ENCODE measurements around the gene EIF4A3. TPM values are rescaled to one million over a fixed set of nuclear protein-coding genes. Genes with fewer than 3 reads are reported as not detected.

Gene EIF4A3
- total RNA-seq, 1 experiment from 2014 or later: 160 TPM

- ATAC-seq (no peak), DNase-seq (ENCODE audit: low spot score) (no peak)
- H3K36me3 Mint-ChIP-seq: no peaks in the 10 kb centered on the region
- CTCF ChIA-PET: interaction anchor here (1.4 kb wide), 1 partner anchor 28 kb away, joined by 7 read pairs; no protein-coding TSS in a partner anchor
- no peak overlapping the region for H3K4me3 Mint-ChIP-seq
- H3K27me3 Mint-ChIP-seq (ENCODE audit: low read depth): peaks cover 14% of the 10 kb centered on the region
- H3K27ac Mint-ChIP-seq: no peak overlapping the region
- H3K4me1 Mint-ChIP-seq: peaks cover 4% of the 10 kb centered on the region
- POLR2A ChIA-PET: no interaction called here
- H3K9me3 Mint-ChIP-seq: no peaks in the 10 kb centered on the region
- TF ChIP-seq, protein P1, sequence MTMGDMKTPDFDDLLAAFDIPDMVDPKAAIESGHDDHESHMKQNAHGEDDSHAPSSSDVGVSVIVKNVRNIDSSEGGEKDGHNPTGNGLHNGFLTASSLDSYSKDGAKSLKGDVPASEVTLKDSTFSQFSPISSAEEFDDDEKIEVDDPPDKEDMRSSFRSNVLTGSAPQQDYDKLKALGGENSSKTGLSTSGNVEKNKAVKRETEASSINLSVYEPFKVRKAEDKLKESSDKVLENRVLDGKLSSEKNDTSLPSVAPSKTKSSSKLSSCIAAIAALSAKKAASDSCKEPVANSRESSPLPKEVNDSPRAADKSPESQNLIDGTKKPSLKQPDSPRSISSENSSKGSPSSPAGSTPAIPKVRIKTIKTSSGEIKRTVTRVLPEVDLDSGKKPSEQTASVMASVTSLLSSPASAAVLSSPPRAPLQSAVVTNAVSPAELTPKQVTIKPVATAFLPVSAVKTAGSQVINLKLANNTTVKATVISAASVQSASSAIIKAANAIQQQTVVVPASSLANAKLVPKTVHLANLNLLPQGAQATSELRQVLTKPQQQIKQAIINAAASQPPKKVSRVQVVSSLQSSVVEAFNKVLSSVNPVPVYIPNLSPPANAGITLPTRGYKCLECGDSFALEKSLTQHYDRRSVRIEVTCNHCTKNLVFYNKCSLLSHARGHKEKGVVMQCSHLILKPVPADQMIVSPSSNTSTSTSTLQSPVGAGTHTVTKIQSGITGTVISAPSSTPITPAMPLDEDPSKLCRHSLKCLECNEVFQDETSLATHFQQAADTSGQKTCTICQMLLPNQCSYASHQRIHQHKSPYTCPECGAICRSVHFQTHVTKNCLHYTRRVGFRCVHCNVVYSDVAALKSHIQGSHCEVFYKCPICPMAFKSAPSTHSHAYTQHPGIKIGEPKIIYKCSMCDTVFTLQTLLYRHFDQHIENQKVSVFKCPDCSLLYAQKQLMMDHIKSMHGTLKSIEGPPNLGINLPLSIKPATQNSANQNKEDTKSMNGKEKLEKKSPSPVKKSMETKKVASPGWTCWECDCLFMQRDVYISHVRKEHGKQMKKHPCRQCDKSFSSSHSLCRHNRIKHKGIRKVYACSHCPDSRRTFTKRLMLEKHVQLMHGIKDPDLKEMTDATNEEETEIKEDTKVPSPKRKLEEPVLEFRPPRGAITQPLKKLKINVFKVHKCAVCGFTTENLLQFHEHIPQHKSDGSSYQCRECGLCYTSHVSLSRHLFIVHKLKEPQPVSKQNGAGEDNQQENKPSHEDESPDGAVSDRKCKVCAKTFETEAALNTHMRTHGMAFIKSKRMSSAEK (CRISPR knock-in tag; IDR thresholded peaks at IDR 0.05; ENCODE audit: borderline replicate concordance): no peak
- TF ChIP-seq ZNF121 (CRISPR knock-in tag; IDR thresholded peaks at IDR 0.05): no peak
- TF ChIP-seq ZNF263 (CRISPR knock-in tag; IDR thresholded peaks at IDR 0.05; ENCODE audit: low read depth): no peak
- TF ChIP-seq HMGA2 (CRISPR knock-in tag; IDR thresholded peaks at IDR 0.05): no peak
Observed at GRCh38 chr17:80096561-80097021, 50.3 kb downstream of the EIF4A3 start.

DNA sequence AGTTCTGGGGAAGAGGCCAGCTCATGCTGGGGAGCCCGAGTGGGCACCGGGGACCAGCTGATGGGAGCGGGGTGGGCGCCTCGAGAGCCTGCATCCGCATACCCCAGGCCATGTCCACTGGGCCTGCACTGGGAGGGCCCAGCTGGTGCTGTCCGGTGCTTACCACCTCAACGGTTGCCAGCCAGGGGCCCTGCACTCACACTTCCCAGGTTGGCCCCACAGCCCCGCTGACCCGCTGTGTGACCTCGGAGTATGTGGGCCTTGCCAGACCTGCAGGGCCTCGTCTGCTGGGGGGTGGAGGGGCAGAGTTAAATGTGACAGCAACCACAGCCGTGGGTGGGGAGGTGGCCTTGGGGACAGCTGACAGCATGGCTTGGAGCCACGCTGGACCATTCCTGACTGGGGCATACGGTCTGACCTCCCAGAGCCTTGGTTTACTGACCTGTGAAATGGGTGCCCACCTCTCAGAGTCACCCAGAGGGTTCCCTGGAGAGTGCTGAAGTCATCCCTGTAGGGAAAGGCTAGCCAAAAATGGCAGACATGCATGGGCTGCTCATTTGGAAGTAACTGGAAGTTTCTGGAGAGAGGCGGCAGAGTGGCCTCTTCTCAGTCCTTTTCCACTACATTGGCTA, 51.0 kb downstream of the EIF4A3 start:
- Mint-ChIP-seq H3K4me3 (no peak overlapping the region), H3K4me1 (peaks cover 3% of the 10 kb centered on the region), H3K36me3 (no peaks in the 10 kb centered on the region), H3K9me3 (no peaks in the 10 kb centered on the region), H3K27ac (no peak overlapping the region), H3K27me3 (ENCODE audit: low read depth) (peaks cover 14% of the 10 kb centered on the region)
- ATAC-seq (no peak), DNase-seq (ENCODE audit: low spot score) (no peak)
- TF ChIP-seq, protein P2, sequence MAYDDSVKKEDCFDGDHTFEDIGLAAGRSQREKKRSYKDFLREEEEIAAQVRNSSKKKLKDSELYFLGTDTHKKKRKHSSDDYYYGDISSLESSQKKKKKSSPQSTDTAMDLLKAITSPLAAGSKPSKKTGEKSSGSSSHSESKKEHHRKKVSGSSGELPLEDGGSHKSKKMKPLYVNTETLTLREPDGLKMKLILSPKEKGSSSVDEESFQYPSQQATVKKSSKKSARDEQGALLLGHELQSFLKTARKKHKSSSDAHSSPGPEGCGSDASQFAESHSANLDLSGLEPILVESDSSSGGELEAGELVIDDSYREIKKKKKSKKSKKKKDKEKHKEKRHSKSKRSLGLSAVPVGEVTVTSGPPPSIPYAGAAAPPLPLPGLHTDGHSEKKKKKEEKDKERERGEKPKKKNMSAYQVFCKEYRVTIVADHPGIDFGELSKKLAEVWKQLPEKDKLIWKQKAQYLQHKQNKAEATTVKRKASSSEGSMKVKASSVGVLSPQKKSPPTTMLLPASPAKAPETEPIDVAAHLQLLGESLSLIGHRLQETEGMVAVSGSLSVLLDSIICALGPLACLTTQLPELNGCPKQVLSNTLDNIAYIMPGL (CRISPR knock-in tag; IDR thresholded peaks at IDR 0.05): no peak
- TF ChIP-seq MYBL2 (CRISPR knock-in tag; IDR thresholded peaks at IDR 0.05) (no peak), ZNF263 (CRISPR knock-in tag; IDR thresholded peaks at IDR 0.05; ENCODE audit: low read depth) (no peak), NR2C2 (CRISPR knock-in tag; IDR thresholded peaks at IDR 0.05) (no peak), IRF2 (CRISPR knock-in tag; IDR thresholded peaks at IDR 0.05; ENCODE audit: borderline replicate concordance, low read depth) (no peak), TCF7 (CRISPR knock-in tag; IDR thresholded peaks at IDR 0.05; ENCODE audit: low read depth) (no peak), ZNF671 (CRISPR knock-in tag; IDR thresholded peaks at IDR 0.05) (no peak), ZNF317 (CRISPR knock-in tag; IDR thresholded peaks at IDR 0.05; ENCODE audit: borderline replicate concordance, low read depth) (no peak), SMAD3 (CRISPR knock-in tag; IDR thresholded peaks at IDR 0.05; ENCODE audit: borderline replicate concordance) (no peak), ETV6 (CRISPR knock-in tag; IDR thresholded peaks at IDR 0.05) (no peak), ZNF416 (CRISPR knock-in tag; IDR thresholded peaks at IDR 0.05) (no peak)
- TF ChIP-seq, protein P3, sequence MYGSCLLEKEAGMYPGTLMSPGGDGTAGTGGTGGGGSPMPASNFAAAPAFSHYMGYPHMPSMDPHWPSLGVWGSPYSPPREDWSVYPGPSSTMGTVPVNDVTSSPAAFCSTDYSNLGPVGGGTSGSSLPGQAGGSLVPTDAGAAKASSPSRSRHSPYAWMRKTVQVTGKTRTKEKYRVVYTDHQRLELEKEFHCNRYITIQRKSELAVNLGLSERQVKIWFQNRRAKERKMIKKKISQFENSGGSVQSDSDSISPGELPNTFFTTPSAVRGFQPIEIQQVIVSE (CRISPR knock-in tag; IDR thresholded peaks at IDR 0.05; ENCODE audit: borderline replicate concordance): no peak
- ChIA-PET POLR2A (no interaction called here), CTCF (interaction anchor here (0.6 to 1.4 kb wide), 3 partner anchors 13 to 377 kb away, joined by 3 to 7 read pairs (median 4); no protein-coding TSS in a partner anchor)
